Small intestine (tissue), 7 donors: ENCODE measurements around the gene DOK4. TPM values are rescaled to one million over a fixed set of nuclear protein-coding genes. Genes with fewer than 3 reads are reported as not detected.
"Not testable (repeated sequence)": the region's sequence is repeated elsewhere in the genome, so short reads cannot be mapped to it uniquely, and the experiment has no call there.

ENCODE experiments used
- DNase-seq, 2 donors: peaks; one replicate each; pipeline versions ENCODE4 v3.0.0 to v3.0.0-alpha.2; 2013
- FAIRE-seq: peaks from 2 replicates; lab custom pipeline; 2012; peaks lifted over from hg19 to GRCh38; lab: Jason Lieb, UNC
- H3K27ac ChIP-seq, 3 donors: one replicate each; pipeline ENCODE4 v1.5.1; 2013; ENCODE audit warnings: low read length in 2 of 3, mild to moderate bottlenecking in 2 of 3, control low read depth in 1 of 3, inconsistent platforms in 1 of 3, low read depth in 1 of 3, moderate library complexity in 1 of 3
- H3K27me3 ChIP-seq, 3 donors: one replicate each; pipeline ENCODE4 v1.6.1; 2013; ENCODE audit warnings: low read length in 3 of 3, inconsistent platforms in 1 of 3; ENCODE audit not compliant: control insufficient read depth in 3 of 3, insufficient read depth in 3 of 3
- H3K36me3 ChIP-seq, 3 donors: one replicate each; pipeline ENCODE4 v1.6.1; 2013; ENCODE audit warnings: low read length in 3 of 3, inconsistent platforms in 1 of 3, low read depth in 1 of 3, mild to moderate bottlenecking in 1 of 3, moderate library complexity in 1 of 3; ENCODE audit not compliant: control insufficient read depth in 3 of 3, insufficient read depth in 2 of 3
- H3K4me1 ChIP-seq, 3 donors: one replicate each; pipeline ENCODE4 v1.6.1; 2013; ENCODE audit warnings: low read length in 2 of 3, inconsistent platforms in 1 of 3, low read depth in 1 of 3, mild to moderate bottlenecking in 1 of 3, moderate library complexity in 1 of 3; ENCODE audit not compliant: control insufficient read depth in 3 of 3, insufficient read depth in 2 of 3
- H3K4me3 ChIP-seq, 3 donors: one replicate each; pipeline ENCODE4 v1.5.1; 2013; ENCODE audit warnings: low read length in 3 of 3, control low read depth in 1 of 3, inconsistent platforms in 1 of 3, low read depth in 1 of 3, mild to moderate bottlenecking in 1 of 3, moderate library complexity in 1 of 3
- H3K9me3 ChIP-seq, 2 donors: one replicate each; pipeline ENCODE4 v1.6.1; 2013; ENCODE audit warnings: low read depth in 1 of 2, low read length in 1 of 2; ENCODE audit not compliant: control insufficient read depth in 2 of 2, insufficient read depth in 1 of 2
- WGBS, 3 donors: extraction: QIAGEN DNeasy Blood & Tissue Kit; methylation state at CpG; one replicate each; pipeline ENCODE4 v1.1.7; 2013; 5-methylcytosine and 5-hydroxymethylcytosine counted together
- polyA plus RNA-seq, 4 donors: library from polyadenylated mRNA; stranded (reverse) in 3 of 4; unstranded in 1 of 4; fragments of 200-250 nt in 3 of 4; fragments of 120-200 nt in 1 of 4; gene quantifications; one replicate each; pipeline versions ENCODE4 v1.2.1 to v1.2.3, GENCODE V29; 2013
- donor health status: healthy with polysubstance abuse.
- donor health status: control.
- donor health status: control.
- donor health status: Bipolar disorder and iron deficiency.
- donor health status: healthy.

Gene DOK4
- polyA plus RNA-seq, 4 donors, result 53.0 to 144 (median 123) TPM

- 61 to 73% (median 71%) methylated on average over 7 of the region's 7 CpGs for WGBS, 3 donors
- FAIRE-seq (no peak), DNase-seq (no peak)
- no peak overlapping the region for H3K27ac ChIP-seq
- no peaks in the 10 kb centered on the region for H3K27me3 ChIP-seq
- H3K4me1 ChIP-seq, result peaks cover 0 to 6% (median 0%) of the 10 kb centered on the region in 3 donors
- H3K9me3 ChIP-seq, result no peaks in the 10 kb centered on the region
- no peaks in the 10 kb centered on the region for H3K36me3 ChIP-seq
- H3K4me3 ChIP-seq, result no peak overlapping the region
Observed at GRCh38 chr16:57501492-57501891, 15.2 kb upstream of the DOK4 start.

- no peaks in the 10 kb centered on the region for H3K36me3 ChIP-seq
- DNase-seq (peak in 1 of 2 donors; percentile 42), FAIRE-seq (no peak)
- H3K4me3 ChIP-seq, result no peak overlapping the region
- peaks cover 0 to 6% (median 0%) of the 10 kb centered on the region in 3 donors for H3K4me1 ChIP-seq
- H3K27me3 ChIP-seq, result no peaks in the 10 kb centered on the region
- H3K27ac ChIP-seq, result no peak overlapping the region
- H3K9me3 ChIP-seq, result no peaks in the 10 kb centered on the region
- 56 to 73% (median 58%) methylated on average over 9 of the region's 9 CpGs for WGBS, 3 donors
Observed at GRCh38 chr16:57500578-57501111, 14.4 kb upstream of the DOK4 start.

GRCh38 chr16:57499941-57500340 is 13.6 kb upstream of the DOK4 start:
- not testable (repeated sequence) for H3K27ac ChIP-seq, H3K36me3 ChIP-seq, H3K4me1 ChIP-seq, H3K9me3 ChIP-seq, H3K4me3 ChIP-seq, H3K27me3 ChIP-seq, FAIRE-seq, DNase-seq
- WGBS, 3 donors, result 92 to 95% (median 94%) methylated on average over 11 of the region's 11 CpGs

- WGBS, 3 donors, result 85 to 91% (median 86%) methylated on average over 4 of the region's 4 CpGs
- DNase-seq (no peak), FAIRE-seq (no peak)
- Histone ChIP-seq H3K27me3 (no peaks in the 10 kb centered on the region), H3K27ac (no peak overlapping the region), H3K4me3 (no peak overlapping the region), H3K36me3 (no peaks in the 10 kb centered on the region), H3K9me3 (no peaks in the 10 kb centered on the region), H3K4me1 (peaks cover 0 to 6% (median 0%) of the 10 kb centered on the region in 3 donors)
Observed at GRCh38 chr16:57498031-57498430, 11.7 kb upstream of the DOK4 start.

GRCh38 chr16:57497121-57497520 is 10.8 kb upstream of the DOK4 start:
- 71 to 86% (median 80%) methylated on average over 13 of the region's 13 CpGs for WGBS, 3 donors
- no peaks in the 10 kb centered on the region for H3K27me3 ChIP-seq

GRCh38 chr16:57493767-57494166 is 7.5 kb upstream of the DOK4 start:
- no peak for FAIRE-seq

More at GRCh38 chr16:57497121-57497520, 10.8 kb upstream of the DOK4 start:
- FAIRE-seq, result no peak
- Histone ChIP-seq H3K9me3 (no peaks in the 10 kb centered on the region), H3K4me3 (no peak overlapping the region), H3K27ac (no peak overlapping the region), H3K36me3 (no peaks in the 10 kb centered on the region), H3K4me1 (peaks cover 0 to 6% (median 0%) of the 10 kb centered on the region in 3 donors)
- no peak for DNase-seq

GRCh38 chr16:57489229-57489628 is 2.9 kb upstream of the DOK4 start:
- WGBS, 3 donors, result 88 to 92% (median 91%) methylated on average over 5 of the region's 5 CpGs
- no peak overlapping the region for H3K4me3 ChIP-seq
- no peak overlapping the region for H3K27ac ChIP-seq
- FAIRE-seq (no peak), DNase-seq (no peak)
- H3K36me3 ChIP-seq, result peaks cover 0 to 2% (median 0%) of the 10 kb centered on the region in 3 donors
- peaks cover 0 to 9% (median 5%) of the 10 kb centered on the region in 3 donors for H3K4me1 ChIP-seq
- no peaks in the 10 kb centered on the region for H3K27me3 ChIP-seq
- peaks cover 0 to 8% of the 10 kb centered on the region in 2 donors for H3K9me3 ChIP-seq

More at GRCh38 chr16:57493767-57494166, 7.5 kb upstream of the DOK4 start:
- no peaks in the 10 kb centered on the region for H3K36me3 ChIP-seq
- no peaks in the 10 kb centered on the region for H3K4me1 ChIP-seq
- DNase-seq, result no peak
- H3K27me3 ChIP-seq, result no peaks in the 10 kb centered on the region
- H3K4me3 ChIP-seq, result no peak overlapping the region
- peaks cover 0 to 8% of the 10 kb centered on the region in 2 donors for H3K9me3 ChIP-seq
- WGBS, 3 donors, result 92 to 93% (median 93%) methylated on average over 4 of the region's 4 CpGs
- H3K27ac ChIP-seq, result no peak overlapping the region

DNA sequence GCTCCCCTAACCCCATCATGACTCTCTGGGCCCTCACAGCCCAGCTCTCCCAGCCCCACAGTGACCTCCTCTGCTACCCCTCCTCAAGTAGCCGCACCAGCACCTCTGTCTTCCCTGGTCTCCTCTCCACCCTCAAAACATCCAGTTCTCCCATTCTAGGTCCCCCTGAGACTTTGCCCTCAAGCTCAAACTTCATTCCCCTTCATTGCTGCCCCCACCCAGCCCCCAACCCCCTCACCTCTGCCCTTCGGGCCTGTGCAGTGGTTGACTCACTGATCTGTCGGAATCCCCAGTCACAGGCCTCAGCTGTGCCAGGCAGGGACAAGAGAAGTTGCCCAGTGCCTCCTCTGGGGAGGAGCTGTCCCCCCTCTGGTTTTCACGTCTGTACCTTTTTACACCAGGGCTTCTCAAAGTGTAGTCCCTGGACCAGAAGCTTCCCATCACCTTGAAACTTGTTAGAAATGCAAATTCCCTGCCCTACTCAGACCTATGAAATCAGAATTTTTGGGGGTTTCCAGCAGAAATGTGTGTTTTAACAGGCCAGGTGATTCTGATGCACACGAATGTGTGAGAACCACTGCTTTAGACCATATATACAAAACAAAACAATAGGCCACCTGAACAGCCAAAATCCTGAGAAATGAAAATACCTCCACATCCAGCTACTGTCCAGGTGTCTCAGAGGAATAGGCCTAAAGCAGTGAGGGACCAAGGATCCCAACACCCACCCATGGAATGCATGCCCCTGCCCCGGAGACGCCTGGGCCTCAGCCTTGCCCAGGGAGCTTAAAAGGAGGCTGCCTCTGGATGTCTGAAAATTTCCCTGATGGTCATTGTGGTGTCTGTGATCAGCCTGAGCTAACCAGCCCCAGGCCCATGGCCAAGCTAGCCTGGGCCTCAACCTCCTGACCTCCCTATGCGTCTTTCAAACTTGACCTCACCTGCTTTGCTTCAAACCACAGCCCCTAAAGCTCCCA is 853 bp upstream of the DOK4 start:
- WGBS, 3 donors, result 84 to 93% (median 88%) methylated on average over 8 of the region's 8 CpGs
- Histone ChIP-seq H3K27ac (peak overlapping the region in 1 of 3 donors; percentile 56), H3K4me3 (peak overlapping the region in 1 of 3 donors; percentile 37), H3K27me3 (no peaks in the 10 kb centered on the region), H3K36me3 (peaks cover 0 to 15% (median 0%) of the 10 kb centered on the region in 3 donors), H3K4me1 (peaks cover 0 to 28% (median 7%) of the 10 kb centered on the region in 3 donors), H3K9me3 (peaks cover 0 to 8% of the 10 kb centered on the region in 2 donors)
- DNase-seq, result no peak
- no peak for FAIRE-seq
